ENCODE results near the gene TBC1D9B. TPM values are rescaled to one million over a fixed set of nuclear protein-coding genes. Genes with fewer than 3 reads are reported as not detected.

Gene TBC1D9B
- total and polyA plus RNA-seq, 9 of the 15 experiments (the other 6 are each of a cell fraction or from before 2014, with no cell fraction given): 2.9 to 59.1 (median 33.5) TPM

- no peaks in the 10 kb centered on the region for H3K79me2 ChIP-seq (ENCODE audit: control insufficient read depth, insufficient read depth, low read length)
Observed at GRCh38 chr5:179912951-179913350, 5.3 kb upstream of the TBC1D9B start.

GRCh38 chr5:179912386-179912785 lies 4.7 kb upstream of the TBC1D9B start:
- in situ Hi-C loops (cut with MboI): no loop called here
- no peak for FAIRE-seq
- no peak for TF ChIP-seq HINFP (tag; conservative IDR thresholded peaks at IDR 0.05; ENCODE audit: low read depth)
- no peak for TF ChIP-seq POLR2G (IDR thresholded peaks at IDR 0.05; ENCODE audit: low read depth, low read length)
- no peak for TF ChIP-seq ZNF347 (CRISPR knock-in tag; IDR thresholded peaks at IDR 0.05; ENCODE audit: low read depth)
- TF ChIP-seq SAP30 (IDR thresholded peaks at IDR 0.05; ENCODE audit: borderline replicate concordance, insufficient read depth, low read depth, low read length, poor library complexity, severe bottlenecking): no peak
- no peak for TF ChIP-seq SIN3B (IDR thresholded peaks at IDR 0.05; ENCODE audit: low read depth)
- TF ChIP-seq SMAD4 (CRISPR knock-in tag; conservative IDR thresholded peaks at IDR 0.05): no peak
- no peak for TF ChIP-seq NFATC3 (IDR thresholded peaks at IDR 0.05)
- no peak for TF ChIP-seq E2F8 (IDR thresholded peaks at IDR 0.05; ENCODE audit: low read depth, partially characterized antibody)
- TF ChIP-seq SRF (CRISPR knock-in tag; IDR thresholded peaks at IDR 0.05): no peak
- TF ChIP-seq PHB2 (IDR thresholded peaks at IDR 0.05; ENCODE audit: low read depth): no peak

More at GRCh38 chr5:179912951-179913350, 5.3 kb upstream of the TBC1D9B start:
- H4K20me1 ChIP-seq (replicated peaks; ENCODE audit: control insufficient read depth, insufficient read depth, low read length): no peaks in the 10 kb centered on the region
- peaks cover 16 to 34% of the 10 kb centered on the region in 2 experiments; a peak in 4 of 5 replicates for H3K27me3 ChIP-seq (ENCODE audit: control insufficient read depth in 2 of 2, insufficient read depth in 2 of 2, low read length in 2 of 2)
- H3K4me3 ChIP-seq: no peak overlapping the region
- FAIRE-seq: no peak
- CTCF ChIA-PET (ENCODE audit: low intra/inter-chr PET ratio): no interaction called here
- intact Hi-C loops (cut with micrococcal nuclease) (no loop called here), in situ Hi-C loops (cut with MboI) (no loop called here)
- no peak overlapping the region for H2AFZ ChIP-seq (ENCODE audit: low read depth, low read length)
- ATAC-seq: no peak
- H3K4me1 ChIP-seq (replicated peaks in 1 of 2; ENCODE audit: control insufficient read depth in 2 of 2, insufficient read depth in 2 of 2, low read length in 2 of 2): peaks cover 10 to 18% of the 10 kb centered on the region in 2 experiments; a peak in 4 of 5 replicates
- WGBS (ENCODE audit: insufficient coverage, low coverage, missing lambda C conversion rate): 58% methylated on average over 18 of the region's 19 CpGs
- no peaks in the 10 kb centered on the region for H3K9me3 ChIP-seq (replicated peaks; ENCODE audit: control insufficient read depth, insufficient read depth, low read depth, low read length)
- TF ChIP-seq CBFA2T2 (conservative IDR thresholded peaks at IDR 0.05): no peak
- TF ChIP-seq ETS2 (tag; IDR thresholded peaks at IDR 0.05; ENCODE audit: borderline replicate concordance, poor library complexity, severe bottlenecking): no peak
- no peak for TF ChIP-seq PURB (CRISPR knock-in tag; IDR thresholded peaks at IDR 0.05; ENCODE audit: low read depth)
- no TSS peak for BruUV-seq (replicated peaks)
- DNase-seq (ENCODE audit: extremely low read depth in 1 of 4, low spot score in 3 of 4): no peak
- no peaks in the 10 kb centered on the region for H3K36me3 ChIP-seq (ENCODE audit: control insufficient read depth, insufficient read depth, low read length)
- no peak overlapping the region for H3K27ac ChIP-seq (ENCODE audit: extremely low read depth, low read depth, low read length)
- POLR2A ChIA-PET: interaction anchor here (0.6 to 2.0 kb wide), 2 partner anchors 9 to 520 kb away, joined by 3 to 5 read pairs; no protein-coding TSS in a partner anchor
- H3K9me1 ChIP-seq (ENCODE audit: control insufficient read depth, insufficient read depth, low read length): no peaks in the 10 kb centered on the region
- no peak overlapping the region for H3K4me2 ChIP-seq (ENCODE audit: insufficient read depth, low read length)
- H3K9ac ChIP-seq (ENCODE audit: insufficient read depth in 1 of 2, low read depth in 2 of 2, low read length in 2 of 2): no peak overlapping the region

More at GRCh38 chr5:179912386-179912785, 4.7 kb upstream of the TBC1D9B start:
- DNase-seq (ENCODE audit: extremely low read depth in 1 of 4, low spot score in 3 of 4) (no peak), ATAC-seq (no peak)
- H3K36me3 ChIP-seq (ENCODE audit: control insufficient read depth, insufficient read depth, low read length): no peaks in the 10 kb centered on the region
- H3K4me2 ChIP-seq (ENCODE audit: insufficient read depth, low read length): no peak overlapping the region
- no TSS peak for BruUV-seq (replicated peaks)
- H3K27me3 ChIP-seq (ENCODE audit: control insufficient read depth in 2 of 2, insufficient read depth in 2 of 2, low read length in 2 of 2): peaks cover 11 to 29% of the 10 kb centered on the region in 2 experiments; a peak in 4 of 5 replicates
- H3K9me1 ChIP-seq (ENCODE audit: control insufficient read depth, insufficient read depth, low read length): no peaks in the 10 kb centered on the region
- H3K9me3 ChIP-seq (replicated peaks; ENCODE audit: control insufficient read depth, insufficient read depth, low read depth, low read length): no peaks in the 10 kb centered on the region
- H3K4me3 ChIP-seq: no peak overlapping the region
- POLR2A ChIA-PET: interaction anchor here (1.2 to 2.0 kb wide), 2 partner anchors 10 to 12 kb away, joined by 4 to 5 read pairs; no protein-coding TSS in a partner anchor
- H3K4me1 ChIP-seq (replicated peaks in 1 of 2; ENCODE audit: control insufficient read depth in 2 of 2, insufficient read depth in 2 of 2, low read length in 2 of 2): peaks cover 10 to 20% of the 10 kb centered on the region in 2 experiments; a peak in 4 of 5 replicates
- no peak overlapping the region for H2AFZ ChIP-seq (ENCODE audit: low read depth, low read length)
- CTCF ChIA-PET (ENCODE audit: low intra/inter-chr PET ratio): no interaction called here
- WGBS (ENCODE audit: insufficient coverage, low coverage, missing lambda C conversion rate): 47% methylated on average over 7 of the region's 7 CpGs
- H4K20me1 ChIP-seq (replicated peaks; ENCODE audit: control insufficient read depth, insufficient read depth, low read length): no peaks in the 10 kb centered on the region
- intact Hi-C loops (cut with micrococcal nuclease): no loop called here
- no peak overlapping the region for H3K9ac ChIP-seq (ENCODE audit: insufficient read depth in 1 of 2, low read depth in 2 of 2, low read length in 2 of 2)
- no peak overlapping the region for H3K27ac ChIP-seq (ENCODE audit: extremely low read depth, low read depth, low read length)
- H3K79me2 ChIP-seq (ENCODE audit: control insufficient read depth, insufficient read depth, low read length): no peaks in the 10 kb centered on the region

Data from K562 (cell line).